Measurements from ENCODE around the gene SLAMF6.
"Not testable (repeated sequence)": the region's sequence is repeated elsewhere in the genome, so short reads cannot be mapped to it uniquely, and the experiment has no call there.

The SLAMF6 gene

DNA sequence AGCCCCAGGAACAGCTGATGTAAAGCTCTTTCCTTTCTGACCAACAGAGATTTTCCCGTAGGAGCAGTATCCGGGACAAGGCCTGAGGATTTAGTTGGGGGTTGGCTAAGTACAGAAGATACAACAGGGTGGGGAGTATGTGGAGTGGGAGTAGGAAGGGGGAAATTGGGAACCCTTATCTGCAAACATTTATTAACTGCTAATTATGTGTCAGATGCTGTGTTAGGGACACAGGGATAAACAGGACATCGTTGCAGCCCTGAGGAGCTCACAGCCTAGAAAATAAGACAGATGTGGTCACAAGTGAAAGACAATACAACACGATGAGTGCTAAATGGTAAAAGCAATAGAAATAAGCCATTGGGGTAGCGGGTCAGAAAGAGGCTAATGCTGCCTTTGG, 44.3 kb upstream of the SLAMF6 start:
- no peak overlapping the region for H2BK15ac ChIP-seq (ENCODE audit: low read depth, poor library complexity, severe bottlenecking)
- no peak overlapping the region for H2AFZ ChIP-seq (ENCODE audit: low read depth, low read length)
- no peak overlapping the region for H4K8ac ChIP-seq (ENCODE audit: low read length)
- no peak overlapping the region for H3K9ac ChIP-seq (ENCODE audit: low read length)
- DNase-seq = no peak
- no peak overlapping the region for H3K14ac ChIP-seq (ENCODE audit: low read length in 2 of 2)
- H3K18ac ChIP-seq (ENCODE audit: low read depth in 1 of 2, low read length in 2 of 2) = no peak overlapping the region
- H3K36me3 ChIP-seq (ENCODE audit: control insufficient read depth in 1 of 2, insufficient read depth in 2 of 2, low read depth in 1 of 2, low read length in 2 of 2) = no peaks in the 10 kb centered on the region
- no peak overlapping the region for H3K4me3 ChIP-seq (ENCODE audit: insufficient read depth in 1 of 2, low read depth in 1 of 2, low read length in 2 of 2)
- no peak overlapping the region for H2BK120ac ChIP-seq (ENCODE audit: low read depth, low read length)
- H3K23ac ChIP-seq (ENCODE audit: low read length in 2 of 2) = no peak overlapping the region
- no peak overlapping the region for H3K27ac ChIP-seq (ENCODE audit: low read length, poor library complexity, severe bottlenecking)
- no peak overlapping the region for H2BK12ac ChIP-seq (ENCODE audit: low read length in 2 of 2)
- no peaks in the 10 kb centered on the region for H3K9me3 ChIP-seq (ENCODE audit: control insufficient read depth, low read length)
- no peak overlapping the region for H4K91ac ChIP-seq (ENCODE audit: low read length)
- no peaks in the 10 kb centered on the region for H3K27me3 ChIP-seq (ENCODE audit: control insufficient read depth in 1 of 2, insufficient read depth in 1 of 2, low read length in 2 of 2)
- H2BK5ac ChIP-seq (ENCODE audit: low read depth, low read length, poor library complexity, severe bottlenecking) = no peak overlapping the region
- no peaks in the 10 kb centered on the region for H3K4me1 ChIP-seq (ENCODE audit: control insufficient read depth, insufficient read depth, low read depth, low read length)
- no peak overlapping the region for H3K4ac ChIP-seq (ENCODE audit: low read depth in 1 of 2, low read length in 2 of 2)
- 59% methylated on average over 5 of the region's 5 CpGs for WGBS
- no peaks in the 10 kb centered on the region for H3K79me1 ChIP-seq (replicated peaks; ENCODE audit: low read length, poor library complexity, severe bottlenecking)
- H2AK5ac ChIP-seq (ENCODE audit: low read length, severe bottlenecking) = no peak overlapping the region
- H3K4me2 ChIP-seq (ENCODE audit: low read length, poor library complexity, severe bottlenecking) = no peak overlapping the region

- no peak overlapping the region for H2BK15ac ChIP-seq (ENCODE audit: low read depth, poor library complexity, severe bottlenecking)
- H2BK120ac ChIP-seq (ENCODE audit: low read depth, low read length) = no peak overlapping the region
- no peak overlapping the region for H3K4me3 ChIP-seq (ENCODE audit: insufficient read depth in 1 of 2, low read depth in 1 of 2, low read length in 2 of 2)
- no peaks in the 10 kb centered on the region for H3K79me1 ChIP-seq (replicated peaks; ENCODE audit: low read length, poor library complexity, severe bottlenecking)
- H3K27me3 ChIP-seq (ENCODE audit: control insufficient read depth in 1 of 2, insufficient read depth in 1 of 2, low read length in 2 of 2) = no peaks in the 10 kb centered on the region
- no peak overlapping the region for H2BK12ac ChIP-seq (ENCODE audit: low read length in 2 of 2)
- H3K23ac ChIP-seq (ENCODE audit: low read length in 2 of 2) = no peak overlapping the region
- H2AK5ac ChIP-seq (ENCODE audit: low read length, severe bottlenecking) = no peak overlapping the region
- 89% methylated on average over 3 of the region's 4 CpGs for WGBS
- H3K14ac ChIP-seq (ENCODE audit: low read length in 2 of 2) = no peak overlapping the region
- H3K18ac ChIP-seq (ENCODE audit: low read depth in 1 of 2, low read length in 2 of 2) = no peak overlapping the region
- H3K27ac ChIP-seq (ENCODE audit: low read length, poor library complexity, severe bottlenecking) = no peak overlapping the region
- no peaks in the 10 kb centered on the region for H3K36me3 ChIP-seq (ENCODE audit: control insufficient read depth in 1 of 2, insufficient read depth in 2 of 2, low read depth in 1 of 2, low read length in 2 of 2)
- no peak overlapping the region for H3K9ac ChIP-seq (ENCODE audit: low read length)
- H2AFZ ChIP-seq (ENCODE audit: low read depth, low read length) = no peak overlapping the region
- no peak overlapping the region for H3K4me2 ChIP-seq (ENCODE audit: low read length, poor library complexity, severe bottlenecking)
- DNase-seq = no peak
- no peak overlapping the region for H3K4ac ChIP-seq (ENCODE audit: low read depth in 1 of 2, low read length in 2 of 2)
- H4K91ac ChIP-seq (ENCODE audit: low read length) = no peak overlapping the region
- no peaks in the 10 kb centered on the region for H3K4me1 ChIP-seq (ENCODE audit: control insufficient read depth, insufficient read depth, low read depth, low read length)
- no peak overlapping the region for H2BK5ac ChIP-seq (ENCODE audit: low read depth, low read length, poor library complexity, severe bottlenecking)
- H3K9me3 ChIP-seq (ENCODE audit: control insufficient read depth, low read length) = no peaks in the 10 kb centered on the region
- H4K8ac ChIP-seq (ENCODE audit: low read length) = no peak overlapping the region
Measured at GRCh38 chr1:160565564-160565963, 42.5 kb upstream of the SLAMF6 start.

DNA sequence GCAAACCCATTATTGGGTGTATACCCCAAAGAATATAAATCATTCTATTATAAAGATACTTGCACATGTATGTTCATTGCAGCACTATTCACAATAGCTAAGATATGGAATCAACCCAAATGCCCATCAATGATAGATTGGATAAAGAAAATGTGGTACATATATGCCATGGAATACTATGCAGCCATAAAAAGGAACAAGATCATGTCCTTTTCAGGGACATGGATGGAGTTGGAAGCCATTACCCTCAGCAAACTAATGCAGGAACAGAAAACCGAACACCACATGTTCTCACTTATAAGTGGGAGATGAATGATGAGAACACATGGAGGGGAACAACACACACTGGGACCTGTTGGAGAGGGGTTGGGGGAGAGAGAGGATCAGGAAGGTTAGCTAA, 40.2 kb upstream of the SLAMF6 start:
- H3K36me3 ChIP-seq (ENCODE audit: control insufficient read depth in 1 of 2, insufficient read depth in 2 of 2, low read depth in 1 of 2, low read length in 2 of 2); H2BK5ac ChIP-seq (ENCODE audit: low read depth, low read length, poor library complexity, severe bottlenecking); H2AFZ ChIP-seq (ENCODE audit: low read depth, low read length); H3K4me1 ChIP-seq (ENCODE audit: control insufficient read depth, insufficient read depth, low read depth, low read length); H3K9me3 ChIP-seq (ENCODE audit: control insufficient read depth, low read length); H4K91ac ChIP-seq (ENCODE audit: low read length); H3K4me2 ChIP-seq (ENCODE audit: low read length, poor library complexity, severe bottlenecking); H2BK120ac ChIP-seq (ENCODE audit: low read depth, low read length); H3K79me1 ChIP-seq (replicated peaks; ENCODE audit: low read length, poor library complexity, severe bottlenecking); H3K23ac ChIP-seq (ENCODE audit: low read length in 2 of 2); H3K9ac ChIP-seq (ENCODE audit: low read length); H3K4me3 ChIP-seq (ENCODE audit: insufficient read depth in 1 of 2, low read depth in 1 of 2, low read length in 2 of 2); H2AK5ac ChIP-seq (ENCODE audit: low read length, severe bottlenecking); H3K27me3 ChIP-seq (ENCODE audit: control insufficient read depth in 1 of 2, insufficient read depth in 1 of 2, low read length in 2 of 2); H2BK12ac ChIP-seq (ENCODE audit: low read length in 2 of 2); H2BK15ac ChIP-seq (ENCODE audit: low read depth, poor library complexity, severe bottlenecking); H3K4ac ChIP-seq (ENCODE audit: low read depth in 1 of 2, low read length in 2 of 2); DNase-seq; H4K8ac ChIP-seq (ENCODE audit: low read length); H3K18ac ChIP-seq (ENCODE audit: low read depth in 1 of 2, low read length in 2 of 2); H3K27ac ChIP-seq (ENCODE audit: low read length, poor library complexity, severe bottlenecking); H3K14ac ChIP-seq (ENCODE audit: low read length in 2 of 2): not testable (repeated sequence)
- WGBS = no CpG with 5 or more reads among the region's 1 CpG

DNA sequence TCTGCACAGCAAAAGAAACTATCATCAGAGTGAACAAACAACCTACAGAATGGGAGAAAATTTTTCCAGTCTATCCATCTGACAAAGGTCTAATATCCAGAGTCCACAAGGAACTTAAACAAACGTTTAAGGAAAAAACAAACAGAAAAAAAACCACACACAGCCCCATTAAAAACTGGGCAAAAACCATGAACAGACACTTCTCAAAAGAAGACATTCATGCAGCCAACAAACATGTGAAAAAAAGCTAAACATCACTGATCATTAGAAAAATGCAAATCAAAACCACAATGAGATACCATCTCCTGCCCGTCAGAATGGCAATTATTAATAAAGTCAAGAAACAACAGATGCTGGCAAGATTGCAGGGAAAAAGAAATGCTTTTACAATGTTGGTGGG, 39.7 kb upstream of the SLAMF6 start:
- not testable (repeated sequence) for H3K9me3 ChIP-seq (ENCODE audit: control insufficient read depth, low read length); H2BK120ac ChIP-seq (ENCODE audit: low read depth, low read length); H3K27ac ChIP-seq (ENCODE audit: low read length, poor library complexity, severe bottlenecking); H3K14ac ChIP-seq (ENCODE audit: low read length in 2 of 2); H4K91ac ChIP-seq (ENCODE audit: low read length); H3K4me1 ChIP-seq (ENCODE audit: control insufficient read depth, insufficient read depth, low read depth, low read length); H3K4ac ChIP-seq (ENCODE audit: low read depth in 1 of 2, low read length in 2 of 2); H3K79me1 ChIP-seq (replicated peaks; ENCODE audit: low read length, poor library complexity, severe bottlenecking); H3K27me3 ChIP-seq (ENCODE audit: control insufficient read depth in 1 of 2, insufficient read depth in 1 of 2, low read length in 2 of 2); H3K23ac ChIP-seq (ENCODE audit: low read length in 2 of 2); H2AK5ac ChIP-seq (ENCODE audit: low read length, severe bottlenecking); DNase-seq; H2BK15ac ChIP-seq (ENCODE audit: low read depth, poor library complexity, severe bottlenecking); H3K4me3 ChIP-seq (ENCODE audit: insufficient read depth in 1 of 2, low read depth in 1 of 2, low read length in 2 of 2); H3K9ac ChIP-seq (ENCODE audit: low read length); H4K8ac ChIP-seq (ENCODE audit: low read length); H3K18ac ChIP-seq (ENCODE audit: low read depth in 1 of 2, low read length in 2 of 2); H2BK5ac ChIP-seq (ENCODE audit: low read depth, low read length, poor library complexity, severe bottlenecking); H3K36me3 ChIP-seq (ENCODE audit: control insufficient read depth in 1 of 2, insufficient read depth in 2 of 2, low read depth in 1 of 2, low read length in 2 of 2); H2AFZ ChIP-seq (ENCODE audit: low read depth, low read length); H2BK12ac ChIP-seq (ENCODE audit: low read length in 2 of 2); H3K4me2 ChIP-seq (ENCODE audit: low read length, poor library complexity, severe bottlenecking)
- WGBS = 70% methylated on average over 2 of the region's 2 CpGs

All from mesenchymal stem cell (in vitro differentiated cells and primary cell).